ENCODE data around the gene ZNF865. TPM values are rescaled to one million over a fixed set of nuclear protein-coding genes. Genes with fewer than 3 reads are reported as not detected.
A peak's percentile ranks its signal among the peaks of the same experiment; 100 is the strongest.

ZNF865 gene
- total RNA-seq, 5 donors from 2014 or later (not counting 1 experiment from before 2014, with no cell fraction given), result 16.3 to 29.4 (median 27.3) TPM

- peak overlapping the region; percentile 63 to 75 for H3K4me3 ChIP-seq (ENCODE audit: control insufficient read depth in 1 of 2, extremely low read depth in 1 of 2, low read length in 1 of 2)
- Mint-ChIP-seq H3K9me3 (no peaks in the 10 kb centered on the region), H3K27ac (peak overlapping the region; percentile 55 to 86), H3K27me3 (peaks cover 0 to under 1% of the 10 kb centered on the region in 2 donors), H3K4me3 (peak overlapping the region; percentile 75 to 82 (median 82)), H3K4me1 (peaks cover 48 to 55% (median 54%) of the 10 kb centered on the region in 3 donors), H3K36me3 (peaks cover 4% of the 10 kb centered on the region)
- DNase-seq, result no peak
- POLR2A ChIA-PET, result interaction anchor here in 1 of 2 donors (1.8 kb wide), 1 partner anchor 11 kb away, joined by 4 read pairs; no protein-coding TSS in a partner anchor
- peaks cover 0 to 11% of the 10 kb centered on the region in 2 experiments for H3K27me3 ChIP-seq (replicated peaks in 1 of 2; ENCODE audit: control insufficient read depth in 2 of 2, extremely low read depth in 1 of 2, insufficient read depth in 2 of 2, low read length in 1 of 2)
- peaks cover 20 to 56% of the 10 kb centered on the region in 2 experiments for H3K4me1 ChIP-seq (ENCODE audit: control insufficient read depth in 1 of 2, extremely low read depth in 1 of 2, insufficient read depth in 2 of 2, low read length in 2 of 2)
- peak overlapping the region; percentile 3 for H3K27ac ChIP-seq (ENCODE audit: low read length)
- no peak for ATAC-seq (replicated peaks in 1 of 4)
- 97% methylated on average over 5 of the region's 14 CpGs for WGBS (ENCODE audit: insufficient coverage)
- CTCF ChIA-PET, result interaction anchor here (0.7 to 1.5 kb wide), 4 partner anchors 8 to 61 kb away, joined by 3 to 4 read pairs (median 3); no protein-coding TSS in a partner anchor
- H3K36me3 ChIP-seq (ENCODE audit: control insufficient read depth in 2 of 2, extremely low read depth in 1 of 2, insufficient read depth in 1 of 2, low read length in 1 of 2), result peaks cover 10 to 11% of the 10 kb centered on the region in 2 donors
- H3K9me3 ChIP-seq, result no peaks in the 10 kb centered on the region
Measured at GRCh38 chr19:55646889-55647731, 41.7 kb downstream of the ZNF865 start.

GRCh38 chr19:55647732-55648584 lies 42.5 kb downstream of the ZNF865 start, which contains the start of gene CCDC106:
Gene CCDC106 (plus strand): TSS chr19:55648212. CDS start chr19:55649047, 835 bp downstream.
- ChIA-PET POLR2A (no interaction called here), CTCF (interaction anchor here (0.7 to 1.5 kb wide), 4 partner anchors 9 to 62 kb away, joined by 3 to 4 read pairs (median 3); no protein-coding TSS in a partner anchor)
- Histone ChIP-seq H3K4me3 (ENCODE audit: control insufficient read depth in 1 of 2, extremely low read depth in 1 of 2, low read length in 1 of 2) (peak within 1 kb of the TSS; percentile 63 to 75), H3K9me3 (no peaks in the 10 kb centered on the region), H3K27ac (ENCODE audit: low read length) (peak within 1 kb of the TSS; percentile 3), H3K4me1 (ENCODE audit: control insufficient read depth in 1 of 2, extremely low read depth in 1 of 2, insufficient read depth in 2 of 2, low read length in 2 of 2) (peaks cover 15 to 49% of the 10 kb centered on the region in 2 experiments), H3K36me3 (ENCODE audit: control insufficient read depth in 2 of 2, extremely low read depth in 1 of 2, insufficient read depth in 1 of 2, low read length in 1 of 2) (peaks cover 10 to 11% of the 10 kb centered on the region in 2 donors), H3K27me3 (replicated peaks in 1 of 2; ENCODE audit: control insufficient read depth in 2 of 2, extremely low read depth in 1 of 2, insufficient read depth in 2 of 2, low read length in 1 of 2) (peaks cover 0 to 11% of the 10 kb centered on the region in 2 experiments)
- H3K27ac Mint-ChIP-seq, result peak within 1 kb of the TSS; percentile 83 to 86
- peaks cover 4% of the 10 kb centered on the region for H3K36me3 Mint-ChIP-seq
- H3K4me1 Mint-ChIP-seq, result peaks cover 46 to 52% (median 50%) of the 10 kb centered on the region in 3 donors
- WGBS (ENCODE audit: insufficient coverage), result 5% methylated on average over 54 of the region's 87 CpGs
- DNase-seq (peak in 14 of 35 experiments; percentile 11 to 61 (median 45)), ATAC-seq (replicated peaks in 1 of 4) (peak; percentile 34 to 48 (median 41))
- H3K9me3 Mint-ChIP-seq, result no peaks in the 10 kb centered on the region
- H3K4me3 Mint-ChIP-seq, result peak within 1 kb of the TSS; percentile 75 to 82 (median 82)
- no peaks in the 10 kb centered on the region for H3K27me3 Mint-ChIP-seq

DNA sequence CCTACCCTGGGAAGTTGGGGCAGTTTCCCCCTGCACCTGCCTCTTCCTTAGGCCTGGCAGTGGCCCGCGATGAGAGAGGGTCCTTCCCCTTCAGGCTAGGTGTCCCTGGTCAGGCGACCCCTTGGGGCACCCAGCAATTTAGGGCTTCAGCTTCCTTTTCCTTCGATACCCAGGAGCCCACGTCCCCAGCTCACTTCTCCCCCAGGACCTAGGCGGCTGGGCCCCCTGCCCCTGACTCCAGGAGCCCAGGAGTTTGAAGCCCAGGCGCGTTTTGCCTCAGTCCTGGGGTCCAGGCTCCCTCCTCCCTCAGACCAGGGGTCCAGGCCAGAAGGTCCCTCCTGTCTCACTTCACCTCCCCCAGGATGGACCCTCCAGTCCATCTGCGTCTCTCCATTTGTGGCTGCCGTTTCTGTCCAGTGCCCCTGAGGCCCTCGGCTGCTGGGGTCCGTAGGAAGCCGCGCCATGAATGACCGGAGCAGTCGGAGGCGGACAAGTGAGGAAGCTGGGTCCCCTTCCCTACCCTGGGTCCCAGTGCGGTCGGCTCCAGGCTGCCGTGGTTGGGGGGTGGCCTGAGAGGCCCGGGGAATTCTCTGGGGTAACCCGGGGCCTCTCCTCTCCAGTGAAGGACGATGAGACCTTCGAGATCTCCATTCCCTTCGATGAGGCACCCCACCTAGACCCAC lies 43.3 kb downstream of the ZNF865 start:
- H3K4me1 Mint-ChIP-seq, result peaks cover 42 to 49% (median 43%) of the 10 kb centered on the region in 3 donors
- Histone ChIP-seq H3K4me3 (ENCODE audit: control insufficient read depth in 1 of 2, extremely low read depth in 1 of 2, low read length in 1 of 2) (peak overlapping the region; percentile 63 to 75), H3K36me3 (ENCODE audit: control insufficient read depth in 2 of 2, extremely low read depth in 1 of 2, insufficient read depth in 1 of 2, low read length in 1 of 2) (peaks cover 10 to 11% of the 10 kb centered on the region in 2 donors), H3K9me3 (no peaks in the 10 kb centered on the region), H3K27ac (ENCODE audit: low read length) (no peak overlapping the region), H3K4me1 (ENCODE audit: control insufficient read depth in 1 of 2, extremely low read depth in 1 of 2, insufficient read depth in 2 of 2, low read length in 2 of 2) (peaks cover 14 to 53% of the 10 kb centered on the region in 2 experiments), H3K27me3 (replicated peaks in 1 of 2; ENCODE audit: control insufficient read depth in 2 of 2, extremely low read depth in 1 of 2, insufficient read depth in 2 of 2, low read length in 1 of 2) (peaks cover 0 to 11% of the 10 kb centered on the region in 2 experiments)
- 45% methylated on average over 13 of the region's 25 CpGs for WGBS (ENCODE audit: insufficient coverage)
- H3K27ac Mint-ChIP-seq, result peak overlapping the region; percentile 23 to 28
- CTCF ChIA-PET, result interaction anchor here in 1 of 2 donors (1.5 kb wide), 1 partner anchor 63 kb away, joined by 3 read pairs; no protein-coding TSS in a partner anchor
- ATAC-seq (replicated peaks in 1 of 4), result no peak
- H3K27me3 Mint-ChIP-seq, result no peaks in the 10 kb centered on the region
- peak overlapping the region; percentile 66 to 82 (median 74) for H3K4me3 Mint-ChIP-seq
- POLR2A ChIA-PET, result no interaction called here
- no peak for DNase-seq
- H3K9me3 Mint-ChIP-seq, result no peaks in the 10 kb centered on the region
- H3K36me3 Mint-ChIP-seq, result peaks cover 4% of the 10 kb centered on the region

- H3K27me3 Mint-ChIP-seq, result no peaks in the 10 kb centered on the region
- H3K27ac Mint-ChIP-seq, result peak overlapping the region; percentile 46 to 74
- Histone ChIP-seq H3K4me3 (ENCODE audit: control insufficient read depth in 1 of 2, extremely low read depth in 1 of 2, low read length in 1 of 2) (no peak overlapping the region), H3K27ac (ENCODE audit: low read length) (no peak overlapping the region), H3K36me3 (ENCODE audit: control insufficient read depth in 2 of 2, extremely low read depth in 1 of 2, insufficient read depth in 1 of 2, low read length in 1 of 2) (peaks cover 10% of the 10 kb centered on the region in 2 donors), H3K9me3 (no peaks in the 10 kb centered on the region), H3K27me3 (replicated peaks in 1 of 2; ENCODE audit: control insufficient read depth in 2 of 2, extremely low read depth in 1 of 2, insufficient read depth in 2 of 2, low read length in 1 of 2) (peaks cover 0 to 11% of the 10 kb centered on the region in 2 experiments), H3K4me1 (ENCODE audit: control insufficient read depth in 1 of 2, extremely low read depth in 1 of 2, insufficient read depth in 2 of 2, low read length in 2 of 2) (peaks cover 8 to 45% of the 10 kb centered on the region in 2 experiments)
- ATAC-seq (replicated peaks in 1 of 4) (no peak), DNase-seq (no peak)
- CTCF ChIA-PET, result interaction anchor here in 1 of 2 donors (1.0 kb wide), 1 partner anchor 17 kb away, joined by 4 read pairs; no protein-coding TSS in a partner anchor
- peak overlapping the region; percentile 59 to 82 (median 74) for H3K4me3 Mint-ChIP-seq
- H3K4me1 Mint-ChIP-seq, result peaks cover 35 to 42% (median 36%) of the 10 kb centered on the region in 3 donors
- H3K9me3 Mint-ChIP-seq, result no peaks in the 10 kb centered on the region
- POLR2A ChIA-PET, result no interaction called here
- H3K36me3 Mint-ChIP-seq, result peaks cover 4% of the 10 kb centered on the region
- WGBS (ENCODE audit: insufficient coverage), result 89% methylated on average over 17 of the region's 17 CpGs
Measured at GRCh38 chr19:55649268-55650125, 44.0 kb downstream of the ZNF865 start.

- no peak for DNase-seq
- H3K9me3 ChIP-seq, result no peaks in the 10 kb centered on the region
- POLR2A ChIA-PET, result no interaction called here
- H3K4me3 ChIP-seq (ENCODE audit: control insufficient read depth in 1 of 2, extremely low read depth in 1 of 2, low read length in 1 of 2), result no peak overlapping the region
- peaks cover 4% of the 10 kb centered on the region in 2 donors for H3K36me3 ChIP-seq (ENCODE audit: control insufficient read depth in 2 of 2, extremely low read depth in 1 of 2, insufficient read depth in 1 of 2, low read length in 1 of 2)
- H3K36me3 Mint-ChIP-seq, result peaks cover 4% of the 10 kb centered on the region
- ATAC-seq (replicated peaks in 1 of 4), result no peak
- peaks cover 4 to 38% of the 10 kb centered on the region in 2 experiments for H3K4me1 ChIP-seq (ENCODE audit: control insufficient read depth in 1 of 2, extremely low read depth in 1 of 2, insufficient read depth in 2 of 2, low read length in 2 of 2)
- peak overlapping the region; percentile 41 to 82 (median 47) for H3K4me3 Mint-ChIP-seq
- H3K27ac Mint-ChIP-seq, result peak overlapping the region in 1 of 2 donors; percentile 24
- no peak overlapping the region for H3K27ac ChIP-seq (ENCODE audit: low read length)
- H3K4me1 Mint-ChIP-seq, result peaks cover 34 to 40% (median 35%) of the 10 kb centered on the region in 3 donors
- H3K27me3 ChIP-seq (replicated peaks in 1 of 2; ENCODE audit: control insufficient read depth in 2 of 2, extremely low read depth in 1 of 2, insufficient read depth in 2 of 2, low read length in 1 of 2), result peaks cover 0 to 11% of the 10 kb centered on the region in 2 experiments
- CTCF ChIA-PET, result interaction anchor here in 1 of 2 donors (1.0 kb wide), 1 partner anchor 17 kb away, joined by 4 read pairs; no protein-coding TSS in a partner anchor
- no peaks in the 10 kb centered on the region for H3K27me3 Mint-ChIP-seq
- 81% methylated on average over 4 of the region's 4 CpGs for WGBS (ENCODE audit: insufficient coverage)
- no peaks in the 10 kb centered on the region for H3K9me3 Mint-ChIP-seq
Measured at GRCh38 chr19:55650126-55650557, 44.7 kb downstream of the ZNF865 start.
